T1000 (cell line): ENCODE measurements around the gene IFITM1.
"Not testable (repeated sequence)": the region's sequence is repeated elsewhere in the genome, so short reads cannot be mapped to it uniquely, and the experiment has no call there.

Experiments used
- DNase-seq: peaks from one replicate; lab custom pipeline; 2025; ENCODE audit warnings: mixed read lengths; lab: John Stamatoyannopoulos, UW

Gene IFITM1

DNA sequence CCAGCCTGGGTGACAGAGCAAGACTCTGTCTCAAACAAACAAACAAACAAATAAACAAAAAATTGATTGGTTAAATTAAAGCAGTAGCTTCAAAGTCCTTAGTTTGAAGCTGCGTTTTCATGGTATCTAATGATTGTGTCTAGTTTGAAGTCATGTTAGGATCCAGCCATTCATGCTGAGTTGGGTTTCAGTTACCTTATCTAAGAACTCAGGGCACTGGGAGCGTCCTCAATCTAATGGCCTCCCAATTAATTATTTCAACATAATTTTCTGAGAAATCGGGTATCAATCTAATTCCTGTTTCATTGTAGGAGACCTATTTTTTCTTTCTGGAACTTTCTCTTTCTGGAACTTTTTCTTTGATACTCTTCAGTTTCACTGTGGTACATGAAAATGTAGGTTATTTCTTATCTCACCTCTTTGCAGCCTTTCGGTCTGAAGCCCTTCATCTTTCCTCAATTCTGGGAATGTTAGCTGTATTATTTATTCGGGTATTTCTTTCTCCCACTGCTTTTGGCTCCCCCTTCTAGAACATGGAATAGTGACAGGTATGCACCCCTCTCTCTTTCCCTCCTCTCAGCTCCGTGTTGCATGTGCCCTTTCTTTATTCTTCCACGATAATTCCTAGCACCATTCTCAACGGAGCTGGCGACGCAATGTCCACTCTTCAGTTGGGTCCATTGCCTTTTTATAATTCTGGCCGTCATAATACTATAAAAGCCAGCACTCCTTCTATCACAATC is 31.2 kb downstream of the IFITM1 start:
- no peak for DNase-seq

- DNase-seq = no peak
Observed at GRCh38 chr11:346529-346928, 32.7 kb downstream of the IFITM1 start.

DNA sequence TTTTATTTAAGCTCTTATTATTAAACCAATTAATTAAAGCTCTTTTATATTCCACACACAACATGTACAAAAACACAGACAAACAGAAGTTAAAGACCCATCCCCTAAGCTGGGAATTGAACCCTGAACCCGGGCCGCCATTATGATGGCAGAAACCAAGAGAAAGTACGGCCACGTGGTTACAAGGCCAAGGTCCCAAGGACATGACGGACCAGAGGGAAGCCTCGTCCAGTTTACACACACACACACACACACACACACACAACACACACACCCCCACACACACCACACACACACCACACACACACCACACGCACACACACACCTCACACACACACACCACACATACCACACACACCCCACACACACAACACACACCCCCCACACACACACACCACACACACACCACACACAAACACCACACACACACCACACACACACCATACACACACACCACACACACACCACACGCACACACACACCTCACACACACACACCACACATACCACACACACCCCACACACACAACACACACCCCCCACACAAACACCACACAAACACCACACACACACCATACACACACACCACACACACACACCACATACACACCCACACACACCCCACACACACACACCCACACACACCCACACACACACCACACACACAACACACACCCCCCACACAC is 35.6 kb downstream of the IFITM1 start:
- DNase-seq = not testable (repeated sequence)

DNA sequence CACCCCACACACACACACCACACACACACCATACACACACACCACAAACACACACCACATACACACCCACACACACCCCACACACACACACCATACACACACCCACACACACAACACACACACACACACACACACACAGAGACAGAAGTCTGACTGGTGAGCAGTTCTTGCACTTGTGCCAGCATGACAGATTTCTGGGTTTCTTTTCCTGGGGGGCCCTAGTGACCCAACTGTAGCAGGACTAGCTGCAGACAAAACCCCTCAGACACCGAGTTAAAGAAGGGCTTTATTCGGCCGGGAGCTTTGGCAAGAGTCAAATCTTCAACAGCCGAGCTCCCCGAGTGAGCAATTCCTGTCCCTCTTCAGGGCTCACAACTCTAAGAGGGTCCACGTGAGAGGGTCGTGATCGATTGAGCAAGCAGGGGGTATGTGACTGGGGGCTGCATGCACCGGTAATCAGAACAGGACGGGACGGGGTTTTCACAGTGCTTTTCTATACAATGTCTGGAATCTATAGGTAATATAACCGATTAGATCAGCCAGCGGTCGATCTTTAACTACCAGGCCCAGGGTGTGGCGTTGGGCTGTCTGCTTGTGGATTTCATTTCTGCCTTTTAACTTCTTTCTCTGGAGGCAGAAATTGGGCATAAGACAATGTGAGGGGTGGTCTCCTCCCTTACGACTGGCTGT is 36.3 kb downstream of the IFITM1 start:
- DNase-seq = not testable (repeated sequence)

DNA sequence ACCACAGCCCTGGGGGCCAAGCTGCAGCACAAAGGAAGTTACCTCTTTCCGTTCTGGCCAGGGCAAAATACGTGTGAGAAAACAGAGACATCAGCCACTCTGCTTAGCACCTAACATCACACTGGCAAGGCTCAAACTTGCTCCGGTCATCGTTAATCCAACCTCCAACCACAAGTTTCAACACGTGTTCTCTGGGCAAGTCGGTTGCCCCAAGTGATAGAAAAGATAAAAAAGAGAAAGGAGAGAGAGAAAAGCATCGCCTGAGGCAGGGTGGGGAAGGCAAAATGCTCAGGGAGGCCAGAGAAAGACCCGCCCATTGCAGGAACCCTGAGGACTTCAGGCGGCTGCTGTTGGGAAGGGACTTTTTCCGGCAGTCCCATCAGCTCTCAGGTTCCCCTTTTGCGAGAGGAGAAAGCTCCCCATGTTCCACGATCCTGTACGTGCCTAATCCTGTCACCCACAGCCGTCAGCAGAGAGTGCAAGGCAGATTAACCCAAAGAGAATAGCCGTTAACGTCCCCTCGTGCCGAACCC is 36.9 kb downstream of the IFITM1 start:
- DNase-seq = no peak

DNA sequence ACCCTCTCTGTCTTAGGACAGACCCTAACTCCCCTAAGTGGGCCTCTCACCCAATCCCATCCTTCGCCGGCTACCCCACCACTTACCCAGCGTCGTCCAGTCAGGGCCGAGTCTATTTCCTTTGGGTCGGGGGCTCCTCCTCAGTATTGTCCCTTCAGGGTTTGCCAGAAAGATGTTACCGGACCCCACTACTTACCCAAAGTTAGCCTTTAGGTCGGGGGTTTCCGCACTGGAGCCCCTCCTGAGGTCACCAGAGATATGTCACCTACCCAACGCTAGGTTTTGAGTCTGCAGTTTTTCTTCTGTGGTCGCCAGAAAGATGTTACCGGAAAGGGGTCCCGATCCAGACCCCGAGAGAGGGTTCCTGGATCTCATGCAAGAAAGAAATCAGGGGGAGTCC is 37.6 kb downstream of the IFITM1 start:
- DNase-seq = no peak

DNA sequence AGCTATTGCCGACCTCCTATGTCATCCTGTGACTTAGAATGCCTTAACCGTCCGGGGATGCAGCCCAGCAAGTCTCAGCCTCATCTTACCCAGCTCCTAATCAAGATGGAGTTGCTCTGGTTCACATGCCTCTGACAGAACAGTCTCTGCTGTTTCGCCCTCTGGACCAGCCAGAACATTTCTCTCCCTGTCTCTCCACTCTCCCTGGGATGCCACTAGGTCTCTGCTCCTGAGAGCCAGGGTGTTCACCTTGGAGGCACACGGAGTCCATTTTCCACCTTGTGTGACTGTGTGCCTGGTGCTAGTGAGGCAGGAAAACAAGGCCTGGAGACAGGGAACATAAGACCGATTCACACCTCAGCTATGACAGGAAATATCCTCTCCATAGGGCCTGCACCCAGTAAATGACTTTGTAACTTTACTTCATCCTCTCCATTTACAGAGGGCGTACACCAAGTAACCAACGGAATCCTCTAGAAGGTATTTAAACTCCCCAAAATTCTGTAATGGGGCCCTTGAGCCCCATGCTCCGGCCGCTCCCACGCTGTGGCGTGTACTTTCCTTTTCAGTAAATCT is 38.7 kb downstream of the IFITM1 start:
- DNase-seq = no peak

GRCh38 chr11:353179-353873 is 39.5 kb downstream of the IFITM1 start:
- DNase-seq = no peak

DNA sequence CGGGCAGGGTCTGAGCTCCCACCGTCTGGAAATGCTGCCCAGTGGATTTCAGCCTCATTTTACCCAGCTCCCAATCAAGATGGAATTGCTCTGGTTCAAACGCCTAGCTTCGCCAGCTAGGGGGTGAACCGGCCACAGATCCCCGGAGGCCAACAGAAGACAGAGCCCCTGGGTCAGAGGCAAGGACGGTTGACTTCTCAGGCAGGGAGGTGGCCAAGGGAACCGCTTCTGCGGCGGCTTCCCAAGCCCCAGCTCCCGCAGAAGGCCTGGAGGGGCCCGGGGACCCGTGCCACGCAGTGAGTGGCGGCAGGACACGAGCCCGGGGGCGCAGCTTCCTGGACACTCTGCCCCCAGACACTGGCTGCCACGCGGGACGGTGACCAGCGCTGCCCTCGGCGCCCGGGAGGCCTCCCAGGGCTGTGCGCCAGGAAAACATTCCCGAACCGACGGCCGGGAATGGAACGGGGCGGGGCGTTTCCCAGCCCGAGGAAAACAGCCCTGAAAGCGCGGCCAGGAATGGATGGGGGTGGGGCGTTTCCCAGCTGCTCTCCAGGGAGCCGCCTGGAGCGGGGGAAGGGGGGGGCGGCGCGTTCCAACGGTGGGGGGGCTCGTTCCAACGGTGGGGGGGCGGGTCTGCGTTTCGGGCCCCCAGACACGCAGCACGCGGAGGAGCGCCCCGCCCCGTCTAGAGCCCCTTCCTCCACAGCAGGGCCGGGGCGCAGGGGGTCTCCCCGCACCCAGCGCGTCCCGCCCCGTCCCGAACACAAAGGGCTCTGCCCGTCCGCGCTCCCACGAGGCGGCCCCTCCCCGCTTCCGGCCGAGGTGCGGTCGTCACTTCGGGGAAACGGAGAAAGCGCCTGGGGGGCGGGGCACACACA is 42.0 kb downstream of the IFITM1 start:
- DNase-seq = peak; percentile 75

- no peak for DNase-seq
Observed at GRCh38 chr11:356610-357009, 42.8 kb downstream of the IFITM1 start.

DNA sequence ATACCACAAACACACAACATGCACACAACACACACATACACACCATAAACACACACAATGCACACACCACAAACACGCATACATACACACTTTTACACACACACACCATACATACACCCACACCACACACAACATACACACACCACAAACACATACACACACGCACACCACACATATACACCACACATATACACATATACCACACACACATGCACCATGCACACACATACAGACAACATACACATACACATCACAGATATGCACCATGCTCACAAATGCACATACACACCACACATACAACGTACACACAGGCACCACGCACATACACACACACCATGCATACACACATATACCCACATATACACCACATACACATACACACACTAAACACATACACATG is 43.7 kb downstream of the IFITM1 start:
- DNase-seq = no peak

GRCh38 chr11:358129-358800 is 44.4 kb downstream of the IFITM1 start:
- no peak for DNase-seq

- DNase-seq = no peak
Observed at GRCh38 chr11:359181-359714, 45.4 kb downstream of the IFITM1 start.

DNA sequence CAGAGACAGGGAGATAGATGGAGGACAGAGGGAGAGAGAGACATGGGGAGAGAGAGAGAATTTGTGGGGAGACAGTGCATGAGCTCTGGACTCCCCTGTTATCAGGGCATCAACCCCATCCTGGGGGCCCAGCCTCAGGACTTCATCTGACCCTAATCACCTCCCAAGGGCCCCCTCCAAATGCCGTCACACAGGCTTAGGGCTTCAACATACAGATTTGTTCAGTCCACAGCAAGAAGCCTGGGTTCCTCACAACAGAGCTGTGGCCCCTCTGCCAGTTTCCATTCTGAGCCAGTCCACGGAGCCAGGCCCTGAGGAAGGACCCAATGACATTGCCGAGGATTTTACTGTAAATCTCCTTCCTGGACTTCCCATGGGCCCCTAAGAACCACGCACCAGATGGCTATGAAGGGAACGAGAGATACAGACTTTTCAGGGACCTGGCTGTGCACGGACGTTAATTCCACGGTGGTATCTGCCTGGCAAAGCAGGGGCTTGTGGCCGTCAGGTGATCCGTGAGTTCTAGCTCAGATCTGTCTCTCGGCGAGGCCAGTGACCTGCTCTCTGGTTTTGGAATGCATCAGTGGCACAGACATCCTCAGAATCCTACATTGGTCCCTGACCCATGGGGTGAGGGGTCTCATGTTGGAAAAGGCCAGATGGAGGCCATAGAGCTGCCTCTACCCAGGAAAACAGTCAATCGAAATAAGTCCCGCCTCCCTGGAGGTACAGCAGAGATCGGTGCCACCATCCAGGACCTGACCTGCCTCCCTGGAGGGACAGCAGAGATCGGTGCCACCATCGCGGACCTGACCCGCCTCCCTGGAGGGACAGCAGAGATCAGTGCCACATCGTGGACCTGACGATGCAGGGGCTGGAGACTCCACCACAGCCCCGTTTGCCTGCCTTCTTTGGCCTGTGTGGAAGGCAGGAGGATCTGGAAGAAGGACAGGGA is 46.8 kb downstream of the IFITM1 start:
- DNase-seq = no peak

- no peak for DNase-seq
Observed at GRCh38 chr11:362642-363442, 49.0 kb downstream of the IFITM1 start.

GRCh38 chr11:363443-363805 is 49.6 kb downstream of the IFITM1 start:
- DNase-seq = not testable (repeated sequence)

GRCh38 chr11:363948-364761 is 50.3 kb downstream of the IFITM1 start:
- no peak for DNase-seq
